HCT116 (cell line): Measurements from ENCODE around the gene PDIA3.

Source experiments
- CTCF ChIP-seq, 3 experiments: fragments of 200-600 bp in 1 of 3; sonication (generic) in 1 of 3; IDR thresholded peaks in 2 of 3; conservative IDR thresholded peaks in 1 of 3; 2 replicates each; pipeline ENCODE4 v1.5.1; 2012 to 2017; ENCODE audit warnings: low read depth in 2 of 3, low read length in 2 of 3, antibody characterized with exemption in 1 of 3, borderline replicate concordance in 1 of 3, control low read depth in 1 of 3, mild to moderate bottlenecking in 1 of 3, mixed read lengths in 1 of 3, mixed run types in 1 of 3, moderate library complexity in 1 of 3; ENCODE audit not compliant: insufficient read depth in 1 of 3
- ELF1 ChIP-seq: IDR thresholded peaks from 2 replicates; pipeline ENCODE4 v1.6.1; 2012; ENCODE audit warnings: low read depth, borderline replicate concordance
- EZH2 ChIP-seq: fragments of 200-600 bp; sonication (generic); IDR thresholded peaks from 2 replicates; pipeline ENCODE4 v1.6.1; 2017; ENCODE audit warnings: antibody characterized with exemption, mixed run types
- MAX ChIP-seq: IDR thresholded peaks from 2 replicates; pipeline ENCODE4 v1.6.1; 2012
- POLR2A ChIP-seq: IDR thresholded peaks from 2 replicates; pipeline ENCODE4 v1.7.0; 2011; ENCODE audit warnings: borderline replicate concordance; ENCODE audit not compliant: insufficient read depth, insufficient read length; ENCODE audit errors: extremely low read depth
- POLR2AphosphoS5 ChIP-seq: IDR thresholded peaks from 2 replicates; pipeline ENCODE4 v1.6.1; 2011; ENCODE audit warnings: mild to moderate bottlenecking, low read depth, low read length, moderate library complexity
- RAD21 ChIP-seq: IDR thresholded peaks from 2 replicates; pipeline ENCODE4 v1.6.1; 2012; ENCODE audit warnings: low read depth, mild to moderate bottlenecking
- REST ChIP-seq: IDR thresholded peaks from 2 replicates; pipeline ENCODE4 v1.6.1; 2012; ENCODE audit warnings: low read depth
- SIN3A ChIP-seq: IDR thresholded peaks from 2 replicates; pipeline ENCODE4 v1.6.1; 2012; ENCODE audit warnings: low read depth
- SP1 ChIP-seq: IDR thresholded peaks from 2 replicates; pipeline ENCODE4 v1.6.1; 2012; ENCODE audit warnings: low read depth
- YY1 ChIP-seq: IDR thresholded peaks from 2 replicates; pipeline ENCODE4 v1.6.1; 2011; ENCODE audit warnings: low read length, low read depth, moderate library complexity, mild to moderate bottlenecking; ENCODE audit not compliant: insufficient replicate concordance; ENCODE audit errors: extremely low read depth
- ZFX ChIP-seq: fragments of 450-650 bp; IDR thresholded peaks from 2 replicates; pipeline ENCODE4 v1.6.1; 2017
- ZNF274 ChIP-seq: fragments of 200-500 bp; sonication (Bioruptor generic); IDR thresholded peaks from 2 replicates; pipeline ENCODE4 v1.6.1; 2014; ENCODE audit warnings: mild to moderate bottlenecking, low read depth, low read length, inconsistent platforms

DNA sequence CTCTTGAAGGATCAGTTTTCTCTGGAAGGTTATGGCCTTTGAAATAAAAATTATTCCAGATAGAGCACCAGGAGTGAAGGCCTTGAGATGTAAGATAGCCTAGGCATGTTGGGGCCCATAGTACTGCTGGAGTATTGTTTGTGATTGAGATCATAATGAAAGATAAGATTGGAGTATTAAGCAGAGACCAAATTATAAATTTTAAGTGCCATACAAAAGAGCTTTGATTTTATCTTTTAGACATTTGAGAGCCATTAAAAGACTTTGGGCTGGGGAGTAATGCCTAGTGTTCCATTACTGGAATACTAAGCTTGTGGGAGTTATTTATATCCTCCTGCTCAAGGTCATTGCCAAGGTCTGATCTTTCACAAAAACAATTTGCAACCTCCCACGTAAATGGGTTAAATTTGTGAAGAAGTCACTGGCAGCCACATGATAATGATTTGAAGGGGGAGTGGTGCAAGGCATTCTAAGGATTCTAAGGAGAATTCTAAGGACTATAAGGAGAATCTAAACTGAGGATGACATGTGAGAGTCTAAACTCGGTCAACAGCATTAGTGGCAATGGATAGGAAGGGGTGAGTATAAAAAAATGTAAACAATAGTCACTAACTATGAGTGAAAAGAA lies 17.7 kb downstream of the PDIA3 start:
- TF ChIP-seq CTCF (IDR thresholded peaks at IDR 0.05 in 2 of 3, conservative IDR thresholded peaks at IDR 0.05 in 1 of 3; ENCODE audit: borderline replicate concordance in 1 of 3, insufficient read depth in 1 of 3, low read depth in 2 of 3, low read length in 2 of 3) (no peak), ELF1 (no peak), REST (no peak), YY1 (no peak), ZFX (no peak), RAD21 (no peak), ZNF274 (no peak), MAX (no peak), POLR2A (no peak), SP1 (no peak), EZH2 (no peak), SIN3A (no peak), POLR2AphosphoS5 (no peak)
